ENCODE results near the gene SULT6B1.
A peak's percentile ranks its signal among the peaks of the same experiment; 100 is the strongest.
"Not testable (repeated sequence)": the region's sequence is repeated elsewhere in the genome, so short reads cannot be mapped to it uniquely, and the experiment has no call there.

Gene SULT6B1

GRCh38 chr2:37198681-37199065 lies 10.2 kb upstream of the SULT6B1 start:
- Histone ChIP-seq H3K36me3 (peaks cover 43% of the 10 kb centered on the region), H3K4me3 (ENCODE audit: low read depth, low read length) (no peak overlapping the region), H3K4me1 (no peaks in the 10 kb centered on the region; the same call in 1 of the 2 replicates), H3K27me3 (no peaks in the 10 kb centered on the region), H3K9me3 (0 out of 2 replicates have a peak, but pooled peaks cover 2% of the 10 kb centered on the region)
- DNase-seq: no peak
- no peak for TF ChIP-seq CTCF (IDR thresholded peaks at IDR 0.05; ENCODE audit: low read depth, low read length)

GRCh38 chr2:37196320-37197195 lies 8.1 kb upstream of the SULT6B1 start, which contains the start of gene CEBPZOS:
CEBPZOS (plus strand) TSS chr2:37196496; CDS start chr2:37199705, 3,209 bp downstream.
- peaks cover 23% of the 10 kb centered on the region for H3K36me3 ChIP-seq
- peak; percentile 85 for DNase-seq
- no peaks in the 10 kb centered on the region for H3K27me3 ChIP-seq
- peak within 1 kb of the TSS; percentile 84 for H3K4me3 ChIP-seq (ENCODE audit: low read depth, low read length)
- TF ChIP-seq CTCF (IDR thresholded peaks at IDR 0.05; ENCODE audit: low read depth, low read length): no peak
- H3K9me3 ChIP-seq: no peaks in the 10 kb centered on the region
- no peaks in the 10 kb centered on the region; the same call in 1 of the 2 replicates for H3K4me1 ChIP-seq

GRCh38 chr2:37195862-37196319 lies 7.4 kb upstream of the SULT6B1 start:
- DNase-seq: not testable (repeated sequence)

GRCh38 chr2:37192551-37192950 lies 4.1 kb upstream of the SULT6B1 start:
- no peaks in the 10 kb centered on the region for H3K27me3 ChIP-seq
- TF ChIP-seq CTCF (IDR thresholded peaks at IDR 0.05; ENCODE audit: low read depth, low read length): no peak
- no peak for DNase-seq
- no peak overlapping the region for H3K4me3 ChIP-seq (ENCODE audit: low read depth, low read length)
- no peaks in the 10 kb centered on the region for H3K9me3 ChIP-seq
- H3K36me3 ChIP-seq: no peaks in the 10 kb centered on the region
- H3K4me1 ChIP-seq: no peaks in the 10 kb centered on the region

More at GRCh38 chr2:37195862-37196319, 7.4 kb upstream of the SULT6B1 start:
- H3K27me3 ChIP-seq, H3K4me1 ChIP-seq, H3K9me3 ChIP-seq: not testable (repeated sequence)
- H3K36me3 ChIP-seq: peaks cover 16% of the 10 kb centered on the region
- H3K4me3 ChIP-seq (ENCODE audit: low read depth, low read length): peak overlapping the region; percentile 84

- no peaks in the 10 kb centered on the region for H3K4me1 ChIP-seq
- no peak overlapping the region for H3K4me3 ChIP-seq (ENCODE audit: low read depth, low read length)
- TF ChIP-seq CTCF (IDR thresholded peaks at IDR 0.05; ENCODE audit: low read depth, low read length): no peak
- H3K27me3 ChIP-seq: no peaks in the 10 kb centered on the region
- DNase-seq: no peak
- no peaks in the 10 kb centered on the region for H3K9me3 ChIP-seq
- H3K36me3 ChIP-seq: no peaks in the 10 kb centered on the region
These were observed 3.3 kb upstream of the SULT6B1 start for GRCh38 chr2:37191747-37192146.

- no peak for TF ChIP-seq CTCF (IDR thresholded peaks at IDR 0.05; ENCODE audit: low read depth, low read length)
- Histone ChIP-seq H3K36me3 (no peaks in the 10 kb centered on the region), H3K4me1 (no peaks in the 10 kb centered on the region), H3K4me3 (ENCODE audit: low read depth, low read length) (no peak overlapping the region), H3K9me3 (no peaks in the 10 kb centered on the region), H3K27me3 (no peaks in the 10 kb centered on the region)
- DNase-seq: no peak
These were observed 2.8 kb upstream of the SULT6B1 start for GRCh38 chr2:37191253-37191652.
